Measurements from ENCODE around the gene CREB1. TPM values are rescaled to one million over a fixed set of nuclear protein-coding genes. Genes with fewer than 3 reads are reported as not detected.

CREB1 gene
- total and polyA plus RNA-seq, 9 of the 15 experiments (the other 6 are each of a cell fraction or from before 2014, with no cell fraction given), result 8.9 to 51.3 (median 19.5) TPM

- no peak for TF ChIP-seq ZNF696 (CRISPR knock-in tag; conservative IDR thresholded peaks at IDR 0.05)
- TF ChIP-seq CC2D1A (IDR thresholded peaks at IDR 0.05), result no peak
- TF ChIP-seq FOS (IDR thresholded peaks at IDR 0.05; ENCODE audit: extremely low read depth, insufficient read length), result no peak
- TF ChIP-seq MTF1 (CRISPR knock-in tag; IDR thresholded peaks at IDR 0.05; ENCODE audit: borderline replicate concordance), result no peak
- no peak for TF ChIP-seq TAF1 (IDR thresholded peaks at IDR 0.05; ENCODE audit: control insufficient read depth, extremely low read depth, insufficient read depth, low read length, severe bottlenecking)
- TF ChIP-seq ZNF134 (CRISPR knock-in tag; conservative IDR thresholded peaks at IDR 0.05), result no peak
- no peak for TF ChIP-seq ZNF407 (IDR thresholded peaks at IDR 0.05; ENCODE audit: low read depth)
- TF ChIP-seq DNMT1 (IDR thresholded peaks at IDR 0.05), result no peak
- no peak for TF ChIP-seq GTF2F1 (IDR thresholded peaks at IDR 0.05; ENCODE audit: low read depth, low read length)
- TF ChIP-seq, protein P1, sequence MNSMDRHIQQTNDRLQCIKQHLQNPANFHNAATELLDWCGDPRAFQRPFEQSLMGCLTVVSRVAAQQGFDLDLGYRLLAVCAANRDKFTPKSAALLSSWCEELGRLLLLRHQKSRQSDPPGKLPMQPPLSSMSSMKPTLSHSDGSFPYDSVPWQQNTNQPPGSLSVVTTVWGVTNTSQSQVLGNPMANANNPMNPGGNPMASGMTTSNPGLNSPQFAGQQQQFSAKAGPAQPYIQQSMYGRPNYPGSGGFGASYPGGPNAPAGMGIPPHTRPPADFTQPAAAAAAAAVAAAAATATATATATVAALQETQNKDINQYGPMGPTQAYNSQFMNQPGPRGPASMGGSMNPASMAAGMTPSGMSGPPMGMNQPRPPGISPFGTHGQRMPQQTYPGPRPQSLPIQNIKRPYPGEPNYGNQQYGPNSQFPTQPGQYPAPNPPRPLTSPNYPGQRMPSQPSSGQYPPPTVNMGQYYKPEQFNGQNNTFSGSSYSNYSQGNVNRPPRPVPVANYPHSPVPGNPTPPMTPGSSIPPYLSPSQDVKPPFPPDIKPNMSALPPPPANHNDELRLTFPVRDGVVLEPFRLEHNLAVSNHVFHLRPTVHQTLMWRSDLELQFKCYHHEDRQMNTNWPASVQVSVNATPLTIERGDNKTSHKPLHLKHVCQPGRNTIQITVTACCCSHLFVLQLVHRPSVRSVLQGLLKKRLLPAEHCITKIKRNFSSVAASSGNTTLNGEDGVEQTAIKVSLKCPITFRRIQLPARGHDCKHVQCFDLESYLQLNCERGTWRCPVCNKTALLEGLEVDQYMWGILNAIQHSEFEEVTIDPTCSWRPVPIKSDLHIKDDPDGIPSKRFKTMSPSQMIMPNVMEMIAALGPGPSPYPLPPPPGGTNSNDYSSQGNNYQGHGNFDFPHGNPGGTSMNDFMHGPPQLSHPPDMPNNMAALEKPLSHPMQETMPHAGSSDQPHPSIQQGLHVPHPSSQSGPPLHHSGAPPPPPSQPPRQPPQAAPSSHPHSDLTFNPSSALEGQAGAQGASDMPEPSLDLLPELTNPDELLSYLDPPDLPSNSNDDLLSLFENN (IDR thresholded peaks at IDR 0.05; ENCODE audit: low read depth in 2 of 2, low read length in 2 of 2), result no peak
- TF ChIP-seq BRD9 (IDR thresholded peaks at IDR 0.05; ENCODE audit: low read depth, partially characterized antibody), result no peak
- no peak for TF ChIP-seq ZNF395 (CRISPR knock-in tag; IDR thresholded peaks at IDR 0.05)
- no peak for TF ChIP-seq DACH1 (IDR thresholded peaks at IDR 0.05; ENCODE audit: partially characterized antibody)
- TF ChIP-seq ZNF280A (IDR thresholded peaks at IDR 0.05; ENCODE audit: low read depth, partially characterized antibody), result no peak
These were observed 37.8 kb upstream of the CREB1 start (continued) for GRCh38 chr2:207491956-207492355.

Data from K562 (cell line).